Bronchial epithelial cell (primary cell): Measurements from ENCODE around the gene DHRS12. TPM values are rescaled to one million over a fixed set of nuclear protein-coding genes. Genes with fewer than 3 reads are reported as not detected.

Source experiments
- DNase-seq: peaks from one replicate; pipeline ENCODE4 v3.0.0-alpha.2; 2010; ENCODE audit warnings: low read depth
- FAIRE-seq: peaks from 2 replicates; lab custom pipeline; 2011; peaks lifted over from hg19 to GRCh38; lab: Jason Lieb, UNC
- H3K27me3 ChIP-seq: 2 replicates; pipeline ENCODE4 v1.5.1; 2011; ENCODE audit warnings: low read length; ENCODE audit not compliant: control insufficient read depth, insufficient read depth
- H3K36me3 ChIP-seq: 2 replicates; pipeline ENCODE4 v1.5.1; 2011; ENCODE audit warnings: low read length; ENCODE audit not compliant: control insufficient read depth, insufficient read depth
- H3K4me3 ChIP-seq: 2 replicates; pipeline ENCODE4 v1.5.1; 2011; ENCODE audit warnings: mild to moderate bottlenecking, low read depth, low read length, control low read depth
- total RNA-seq: library from RNA; depleted of rRNA; stranded (reverse); fragments of >200 nt; gene quantifications from 2 replicates; pipeline ENCODE4 v1.2.1, GENCODE V29; 2014
- TF ChIP-seq, protein P1 (sequence below): IDR thresholded peaks from 2 replicates; pipeline ENCODE4 v1.5.1; 2011; ENCODE audit warnings: mild to moderate bottlenecking, moderate library complexity, low read length, control low read depth, inconsistent platforms; ENCODE audit not compliant: insufficient read depth, severe bottlenecking

The DHRS12 gene
- total RNA-seq, 1 donor from 2014 or later: 2.4 TPM

DNA sequence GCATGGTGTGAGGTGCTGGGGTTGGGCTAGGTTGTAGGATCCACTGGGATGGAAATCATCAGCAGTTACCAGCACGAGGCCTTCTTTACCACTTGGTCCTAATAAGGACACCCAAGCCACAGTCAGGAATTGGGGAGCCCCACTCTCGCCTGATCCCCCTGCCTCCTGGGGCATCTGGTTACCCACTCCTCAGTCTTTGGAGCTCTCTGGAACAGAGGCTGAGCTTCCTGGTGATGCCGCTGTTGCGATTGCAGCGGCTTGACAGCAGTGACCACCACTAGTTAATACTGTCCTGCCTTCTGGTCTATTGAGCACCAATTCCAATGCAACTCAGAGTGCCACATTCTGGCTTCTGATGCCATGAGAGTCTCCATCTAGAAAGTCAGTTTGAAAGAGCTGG lies 27.6 kb upstream of the DHRS12 start:
- H3K27me3 ChIP-seq: peaks cover 6% of the 10 kb centered on the region
- TF ChIP-seq, protein P1, sequence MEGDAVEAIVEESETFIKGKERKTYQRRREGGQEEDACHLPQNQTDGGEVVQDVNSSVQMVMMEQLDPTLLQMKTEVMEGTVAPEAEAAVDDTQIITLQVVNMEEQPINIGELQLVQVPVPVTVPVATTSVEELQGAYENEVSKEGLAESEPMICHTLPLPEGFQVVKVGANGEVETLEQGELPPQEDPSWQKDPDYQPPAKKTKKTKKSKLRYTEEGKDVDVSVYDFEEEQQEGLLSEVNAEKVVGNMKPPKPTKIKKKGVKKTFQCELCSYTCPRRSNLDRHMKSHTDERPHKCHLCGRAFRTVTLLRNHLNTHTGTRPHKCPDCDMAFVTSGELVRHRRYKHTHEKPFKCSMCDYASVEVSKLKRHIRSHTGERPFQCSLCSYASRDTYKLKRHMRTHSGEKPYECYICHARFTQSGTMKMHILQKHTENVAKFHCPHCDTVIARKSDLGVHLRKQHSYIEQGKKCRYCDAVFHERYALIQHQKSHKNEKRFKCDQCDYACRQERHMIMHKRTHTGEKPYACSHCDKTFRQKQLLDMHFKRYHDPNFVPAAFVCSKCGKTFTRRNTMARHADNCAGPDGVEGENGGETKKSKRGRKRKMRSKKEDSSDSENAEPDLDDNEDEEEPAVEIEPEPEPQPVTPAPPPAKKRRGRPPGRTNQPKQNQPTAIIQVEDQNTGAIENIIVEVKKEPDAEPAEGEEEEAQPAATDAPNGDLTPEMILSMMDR: no peak
- DNase-seq: no peak
- FAIRE-seq: no peak
- no peaks in the 10 kb centered on the region for H3K36me3 ChIP-seq
- H3K4me3 ChIP-seq: no peak overlapping the region

DNA sequence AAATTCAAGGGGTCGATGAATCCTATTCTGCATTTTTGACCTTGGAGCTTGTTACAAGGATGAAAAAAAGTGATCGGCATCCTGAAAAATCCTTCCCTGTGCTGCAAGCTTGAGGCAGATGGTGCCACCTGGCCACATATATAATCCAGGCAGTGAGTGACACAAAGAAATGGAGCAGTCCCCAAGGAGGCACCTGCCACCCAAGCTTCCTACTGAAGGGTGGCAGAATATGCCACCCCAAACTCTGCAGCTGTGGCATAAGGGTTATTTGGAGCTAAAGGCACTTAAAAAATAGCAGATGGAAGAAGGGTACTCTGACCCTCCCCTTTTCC lies 25.6 kb upstream of the DHRS12 start:
- peaks cover 4% of the 10 kb centered on the region for H3K27me3 ChIP-seq
- H3K4me3 ChIP-seq: no peak overlapping the region
- H3K36me3 ChIP-seq: no peaks in the 10 kb centered on the region
- FAIRE-seq: no peak
- TF ChIP-seq, protein P1: no peak
- no peak for DNase-seq

DNA sequence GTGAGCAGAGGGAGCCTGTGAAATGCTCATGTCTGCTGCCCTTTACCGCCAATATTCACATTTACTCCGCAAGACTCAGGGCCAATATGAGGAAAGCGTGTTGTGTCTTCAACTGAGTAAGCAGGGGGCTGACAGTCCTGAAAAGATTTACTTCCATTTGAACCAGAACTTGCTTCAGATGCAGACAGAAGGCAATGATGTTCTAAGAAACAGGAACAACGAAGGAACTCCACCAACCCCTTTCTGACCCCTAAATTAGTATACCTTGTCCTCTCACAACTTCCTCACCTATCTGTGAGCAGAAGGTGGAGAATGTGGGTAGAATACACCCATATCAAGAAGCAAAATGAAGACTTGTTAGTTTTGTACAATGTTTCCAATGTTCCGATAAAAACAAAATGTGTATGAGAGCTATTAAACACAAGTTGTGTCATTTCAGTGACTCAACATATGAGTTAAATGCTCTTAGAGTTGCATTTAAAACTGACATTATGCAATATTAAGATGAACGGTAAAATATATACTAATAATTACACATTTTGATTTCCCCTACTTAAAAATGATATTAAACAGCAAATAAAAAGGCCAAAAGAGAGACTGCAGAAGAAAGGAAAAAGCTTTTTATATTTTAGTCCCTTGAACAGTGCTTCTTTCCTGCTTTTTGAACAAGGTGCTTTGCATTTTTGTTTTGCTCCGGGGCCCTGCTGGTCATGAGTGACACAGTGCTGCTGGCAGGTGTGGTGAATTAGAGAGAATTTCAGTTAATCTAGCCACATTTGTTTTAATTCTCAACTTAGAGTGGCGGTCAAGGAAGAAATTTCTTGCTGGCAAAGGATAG lies 25.0 kb upstream of the DHRS12 start:
- H3K4me3 ChIP-seq: no peak overlapping the region
- TF ChIP-seq, protein P1: no peak
- peaks cover 4% of the 10 kb centered on the region for H3K27me3 ChIP-seq
- no peak for DNase-seq
- FAIRE-seq: peak; percentile 58
- H3K36me3 ChIP-seq: no peaks in the 10 kb centered on the region

DNA sequence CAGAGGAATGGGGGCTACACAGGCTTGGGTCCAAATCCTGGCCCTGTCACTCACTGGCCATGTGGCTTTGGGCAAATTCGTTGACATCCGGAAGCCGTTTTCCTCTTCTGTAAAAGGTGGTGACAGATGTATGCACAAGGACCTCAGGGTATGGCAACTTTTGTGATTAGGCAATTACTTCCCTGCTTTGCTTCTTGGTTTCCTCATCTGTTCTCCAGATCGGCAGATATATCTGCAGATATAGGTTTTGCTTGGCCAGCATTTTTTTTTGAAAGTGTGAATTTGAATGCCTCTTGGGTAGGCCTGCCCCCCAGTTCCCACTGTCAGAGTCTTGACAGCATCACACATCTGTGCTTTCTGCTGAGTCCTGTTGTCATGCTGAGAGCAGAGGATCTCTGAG lies 23.3 kb upstream of the DHRS12 start:
- FAIRE-seq: no peak
- no peak for DNase-seq
- Histone ChIP-seq H3K4me3 (no peak overlapping the region), H3K27me3 (peaks cover 2% of the 10 kb centered on the region), H3K36me3 (no peaks in the 10 kb centered on the region)
- TF ChIP-seq, protein P1: no peak

DNA sequence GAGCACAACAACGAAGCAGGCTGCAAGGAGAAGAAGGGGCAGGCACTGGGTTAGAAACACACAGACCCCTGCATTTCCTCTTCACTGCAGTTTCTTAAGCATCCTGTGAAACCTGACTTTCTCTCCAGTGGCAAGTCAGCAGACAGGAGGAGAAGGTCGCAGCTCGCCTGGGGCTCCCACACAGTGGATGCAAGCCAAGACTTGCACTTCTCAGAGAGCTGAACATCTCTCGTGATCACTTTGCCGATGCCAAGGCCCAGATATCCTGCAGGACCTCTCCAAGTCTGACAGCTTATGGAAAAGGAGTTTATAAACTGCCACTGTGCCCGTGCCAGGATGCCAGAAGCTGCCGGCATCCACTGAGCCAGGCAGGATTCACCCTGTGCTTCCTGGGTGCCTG lies 22.6 kb upstream of the DHRS12 start:
- FAIRE-seq: no peak
- Histone ChIP-seq H3K4me3 (no peak overlapping the region), H3K27me3 (peaks cover 2% of the 10 kb centered on the region), H3K36me3 (no peaks in the 10 kb centered on the region)
- DNase-seq: peak; percentile 46
- TF ChIP-seq, protein P1: no peak
